Activated CD8-positive, alpha-beta memory T cell treated with anti-CD3 and anti-CD28 coated beads, Interleukin-2, amount 50 U/mL, for 1 hour (primary cell): ENCODE data around the gene C3orf38.
"Not testable (repeated sequence)": the region's sequence is repeated elsewhere in the genome, so short reads cannot be mapped to it uniquely, and the experiment has no call there.

ENCODE experiments used
- DNase-seq: peaks from one replicate; pipeline ENCODE4 v3.0.0-alpha.2; 2020; ENCODE audit errors: extremely low read depth

Gene C3orf38

DNA sequence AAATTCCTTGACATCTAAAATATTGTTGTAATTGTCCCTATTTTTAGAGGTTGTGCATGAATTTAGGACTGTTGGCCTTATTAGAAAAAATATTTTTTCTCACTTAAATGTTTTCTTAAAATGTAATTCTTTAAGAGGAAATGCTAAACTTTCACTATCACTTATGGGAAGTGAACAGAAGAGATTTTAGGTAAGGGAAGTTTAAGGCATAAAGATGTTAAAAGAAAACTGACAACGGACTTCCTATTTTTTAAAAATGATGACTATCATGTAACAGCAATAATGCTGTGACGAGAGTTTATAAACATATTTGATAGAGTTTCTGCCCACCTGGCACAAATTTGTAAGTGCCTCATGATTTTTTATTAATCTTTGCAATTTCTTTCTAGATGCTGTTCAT, 3.1 kb downstream of the C3orf38 start:
- DNase-seq: no peak

GRCh38 chr3:88166419-88166971, 16.7 kb downstream of the C3orf38 start:
- no peak for DNase-seq

GRCh38 chr3:88167173-88167572, 17.4 kb downstream of the C3orf38 start:
- DNase-seq: no peak

DNA sequence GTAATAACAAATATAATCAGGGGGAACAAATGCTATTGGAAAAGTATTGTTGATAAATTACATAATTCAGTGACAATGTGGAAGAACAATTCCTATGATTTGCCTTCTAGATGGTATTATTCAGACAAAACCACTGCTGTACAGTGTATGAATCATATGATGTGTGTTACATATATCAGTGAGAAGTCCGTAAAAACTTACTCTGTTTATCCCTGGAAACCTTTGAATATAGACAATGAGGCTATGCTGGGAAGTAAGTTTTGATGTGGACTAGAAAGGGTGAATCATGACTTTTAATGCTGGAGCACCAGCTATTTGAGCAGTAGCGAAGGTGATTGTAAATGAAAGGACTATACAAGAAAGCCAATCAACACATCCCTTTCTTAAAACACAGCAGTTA, 17.9 kb downstream of the C3orf38 start:
- DNase-seq: no peak

DNA sequence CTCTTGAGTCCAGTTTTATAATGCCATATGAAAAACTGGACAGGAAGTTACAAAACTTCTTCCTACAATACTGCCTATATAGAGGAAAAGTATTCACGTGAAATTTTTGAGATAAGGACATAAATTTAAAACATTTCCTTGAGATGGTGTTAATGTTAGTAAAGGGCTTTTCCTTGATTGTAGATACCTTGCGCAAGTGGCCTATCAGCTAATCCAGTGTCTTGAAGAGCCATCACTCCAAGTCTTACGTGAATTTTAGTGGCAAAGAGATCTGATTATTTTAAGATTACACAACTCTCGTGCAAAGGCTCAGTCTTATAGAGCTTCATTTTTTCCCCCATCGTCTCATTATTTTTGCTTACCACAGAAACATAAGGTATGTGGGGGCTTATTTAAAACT, 18.4 kb downstream of the C3orf38 start:
- DNase-seq: no peak

DNA sequence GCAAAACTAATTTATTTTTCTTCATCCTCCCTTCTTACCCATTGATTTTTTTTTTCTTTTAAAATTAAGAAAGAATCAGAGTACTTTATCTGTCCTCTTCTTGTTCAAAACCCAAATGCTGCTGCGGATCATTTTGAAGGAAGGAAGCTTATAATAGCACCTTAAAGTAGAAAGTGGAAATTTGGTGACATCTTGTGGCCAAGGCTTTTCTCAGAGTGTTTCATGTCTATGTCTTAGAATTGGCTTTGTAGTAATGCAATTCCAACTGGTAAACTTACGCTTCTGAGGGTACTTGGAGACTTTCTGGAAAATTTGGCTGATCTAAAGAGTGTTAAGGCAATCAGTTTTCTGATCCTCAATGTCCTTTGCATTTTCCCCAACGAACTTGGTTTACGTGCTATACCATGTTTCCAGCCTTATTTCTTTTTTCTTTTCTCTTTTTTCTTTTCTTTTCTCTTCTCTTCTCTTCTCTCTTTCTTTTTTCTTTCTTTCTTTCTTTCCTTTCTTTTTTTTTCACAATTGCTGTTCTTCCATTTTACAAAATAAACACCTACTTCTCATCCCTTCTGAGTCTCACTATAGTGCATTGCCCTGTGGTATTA, 30.7 kb downstream of the C3orf38 start:
- DNase-seq: no peak

- DNase-seq: not testable (repeated sequence)
These were observed 32.6 kb downstream of the C3orf38 start for GRCh38 chr3:88182165-88182918.

DNA sequence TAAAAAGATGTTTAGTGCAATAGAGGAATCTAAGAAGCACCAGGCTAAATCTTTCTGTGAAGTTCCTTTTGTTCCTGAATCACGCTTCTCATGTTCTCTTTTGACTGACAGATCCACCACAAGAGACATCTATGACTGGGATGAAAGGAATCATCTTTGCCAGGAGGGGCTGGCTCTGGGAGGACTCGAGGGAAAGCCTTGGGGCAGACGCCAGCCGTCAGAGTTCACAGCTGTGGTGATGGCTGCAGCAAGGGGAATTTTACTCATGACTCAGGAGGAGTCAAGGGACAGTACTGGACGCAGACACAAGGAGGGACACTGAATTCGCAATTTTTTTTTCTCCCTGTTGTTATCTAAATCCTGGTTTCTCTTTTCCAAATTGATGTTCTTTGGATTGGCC, 38.7 kb downstream of the C3orf38 start:
- DNase-seq: no peak

DNA sequence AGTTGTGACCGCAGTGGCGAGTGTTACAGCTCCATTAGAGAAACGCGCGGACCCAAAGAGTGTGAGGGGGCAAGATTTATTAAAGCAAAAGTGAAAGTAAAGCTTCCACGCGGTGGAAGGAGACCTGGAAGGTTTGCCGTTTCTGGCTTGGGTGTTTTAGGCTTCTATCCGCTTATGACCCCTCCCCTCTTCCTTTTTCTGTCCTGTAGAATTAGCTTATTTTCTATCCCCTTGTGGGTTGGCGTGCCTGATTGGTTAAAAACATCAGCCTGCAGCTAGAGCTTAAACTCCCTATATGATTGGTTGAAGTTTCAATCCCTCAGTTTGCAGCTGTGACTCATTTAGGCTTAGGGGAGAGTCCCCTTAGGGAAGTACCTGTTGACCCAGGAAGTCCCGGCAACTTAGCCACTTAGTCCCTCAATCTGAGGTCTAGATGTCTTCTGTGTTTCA, 39.6 kb downstream of the C3orf38 start:
- no peak for DNase-seq

GRCh38 chr3:88191872-88192409, 42.2 kb downstream of the C3orf38 start:
- DNase-seq: no peak

DNA sequence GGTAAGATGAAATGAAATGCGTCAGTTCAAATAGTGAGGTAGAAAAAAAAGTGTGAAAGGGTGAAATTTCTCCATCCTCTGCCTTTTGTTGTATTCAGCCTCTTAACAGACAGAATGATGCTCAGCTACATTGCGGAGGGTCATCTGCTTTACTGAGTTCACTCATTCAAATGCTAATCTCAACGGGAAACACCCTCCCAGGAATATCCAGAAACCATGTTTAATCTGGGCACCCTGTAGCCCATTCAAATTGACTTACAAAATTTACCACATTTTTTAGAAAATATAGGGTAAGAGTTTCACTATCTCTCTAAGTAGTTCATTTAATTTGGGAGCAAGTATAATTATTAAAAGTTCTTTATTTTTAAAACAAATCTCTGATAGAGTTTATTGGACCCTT, 42.9 kb downstream of the C3orf38 start:
- no peak for DNase-seq

DNA sequence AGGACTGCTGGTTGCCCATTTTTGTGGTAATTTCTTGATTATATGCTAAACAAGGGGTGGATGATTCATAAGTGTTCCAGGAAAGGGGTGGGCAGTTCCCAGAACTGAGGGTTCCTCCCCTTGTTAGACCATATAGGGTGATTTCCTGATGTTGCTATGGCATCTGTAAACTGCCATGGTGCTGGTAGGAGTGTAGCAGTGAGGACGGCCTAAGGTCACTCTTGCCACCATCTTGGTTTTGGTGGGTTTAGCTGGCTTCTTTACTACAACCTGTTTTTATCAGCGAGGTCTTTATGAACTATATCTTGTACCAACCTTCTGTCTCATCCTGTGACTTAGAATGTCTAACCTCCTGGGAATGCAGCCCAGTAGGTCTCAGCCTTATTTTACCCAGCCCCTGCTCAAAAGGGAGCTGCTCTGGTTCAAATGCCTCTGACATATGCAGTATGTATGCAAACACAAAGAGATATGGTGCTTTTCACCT, 46.2 kb downstream of the C3orf38 start:
- no peak for DNase-seq

GRCh38 chr3:88198121-88198520, 48.4 kb downstream of the C3orf38 start:
- DNase-seq: no peak

DNA sequence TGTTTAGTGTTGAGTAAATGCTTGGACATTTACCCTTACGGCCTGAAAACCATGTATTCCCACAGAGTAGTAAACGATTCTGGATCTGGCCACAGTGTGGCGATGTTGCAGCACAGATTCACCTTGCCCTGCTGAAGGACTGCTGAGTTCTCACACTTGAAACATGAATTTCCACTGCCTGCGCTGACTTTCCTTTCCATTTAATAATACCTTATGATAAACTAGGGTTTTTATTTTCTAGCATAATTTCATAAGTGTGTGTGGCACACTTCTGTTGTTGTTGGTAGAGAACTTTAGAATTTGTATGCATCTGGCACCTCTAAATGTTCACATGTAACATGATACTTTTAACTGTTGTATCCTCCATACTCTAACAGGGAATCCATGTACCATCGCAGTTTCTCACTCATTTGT, 53.9 kb downstream of the C3orf38 start:
- no peak for DNase-seq
